DOHH2 (cell line): Measurements from ENCODE around the gene MACROD2.

Source experiments
- CTCF ChIP-seq: fragments of 200-600 bp; sonication (generic); IDR thresholded peaks from one replicate; pipeline ENCODE4 v1.5.1; 2014; ENCODE audit warnings: antibody characterized with exemption, mild to moderate bottlenecking, low read depth, low read length; ENCODE audit not compliant: poor library complexity, severe bottlenecking
- EZH2phosphoT487 ChIP-seq: fragments of 200-600 bp; sonication (generic); IDR thresholded peaks from 2 replicates; pipeline ENCODE4 v1.6.1; 2017; ENCODE audit warnings: borderline replicate concordance, mild to moderate bottlenecking, antibody characterized with exemption, low read length, moderate library complexity, mixed read lengths

- TF ChIP-seq CTCF (no peak), EZH2phosphoT487 (no peak)
These were observed 1941.9 kb downstream of the MACROD2 start for GRCh38 chr20:15937179-15937578.
